ENCODE measurements around the gene PTOV1. TPM values are rescaled to one million over a fixed set of nuclear protein-coding genes. Genes with fewer than 3 reads are reported as not detected.
A peak's percentile ranks its signal among the peaks of the same experiment; 100 is the strongest.

Gene PTOV1
- total and polyA plus RNA-seq, 2 of the 13 experiments (the other 11 are each of a cell fraction or from before 2014, with no cell fraction given): 63.5 to 68.5 TPM

- TF ChIP-seq PRDM10 (CRISPR knock-in tag; IDR thresholded peaks at IDR 0.05; ENCODE audit: low read depth) (no peak), SNAPC4 (CRISPR knock-in tag; IDR thresholded peaks at IDR 0.05) (no peak), ARNTL (CRISPR knock-in tag; IDR thresholded peaks at IDR 0.05) (no peak), ARID4A (CRISPR knock-in tag; IDR thresholded peaks at IDR 0.05; ENCODE audit: borderline replicate concordance) (peak; percentile 77), NR2F6 (IDR thresholded peaks at IDR 0.05) (no peak), NR2F6 (CRISPR knock-in tag; IDR thresholded peaks at IDR 0.05) (peak; percentile 53), ZNF572 (CRISPR knock-in tag; IDR thresholded peaks at IDR 0.05) (peak; percentile 74), FOXO1 (CRISPR knock-in tag; IDR thresholded peaks at IDR 0.05) (0 out of 2 replicates have a peak, but pooled peaks have one; percentile 46), ZNF383 (CRISPR knock-in tag; IDR thresholded peaks at IDR 0.05; ENCODE audit: borderline replicate concordance) (peak; percentile 32; the same call in 1 of the 2 replicates), ZNF574 (CRISPR knock-in tag; IDR thresholded peaks at IDR 0.05) (peak; percentile 16; the same call in 1 of the 2 replicates), KMT2A (CRISPR knock-in tag; IDR thresholded peaks at IDR 0.05) (peak; percentile 64; the same call in 1 of the 2 replicates), ZNF747 (CRISPR knock-in tag; IDR thresholded peaks at IDR 0.05; ENCODE audit: borderline replicate concordance) (0 out of 2 replicates have a peak, but pooled peaks have one; percentile 31)
These were observed 41.6 kb upstream of the PTOV1 start (continued) for GRCh38 chr19:49809160-49809940.

Data from HepG2 (cell line).